ENCODE results near the gene ADGRA1.
"Not testable (repeated sequence)": the region's sequence is repeated elsewhere in the genome, so short reads cannot be mapped to it uniquely, and the experiment has no call there.

Gene ADGRA1

DNA sequence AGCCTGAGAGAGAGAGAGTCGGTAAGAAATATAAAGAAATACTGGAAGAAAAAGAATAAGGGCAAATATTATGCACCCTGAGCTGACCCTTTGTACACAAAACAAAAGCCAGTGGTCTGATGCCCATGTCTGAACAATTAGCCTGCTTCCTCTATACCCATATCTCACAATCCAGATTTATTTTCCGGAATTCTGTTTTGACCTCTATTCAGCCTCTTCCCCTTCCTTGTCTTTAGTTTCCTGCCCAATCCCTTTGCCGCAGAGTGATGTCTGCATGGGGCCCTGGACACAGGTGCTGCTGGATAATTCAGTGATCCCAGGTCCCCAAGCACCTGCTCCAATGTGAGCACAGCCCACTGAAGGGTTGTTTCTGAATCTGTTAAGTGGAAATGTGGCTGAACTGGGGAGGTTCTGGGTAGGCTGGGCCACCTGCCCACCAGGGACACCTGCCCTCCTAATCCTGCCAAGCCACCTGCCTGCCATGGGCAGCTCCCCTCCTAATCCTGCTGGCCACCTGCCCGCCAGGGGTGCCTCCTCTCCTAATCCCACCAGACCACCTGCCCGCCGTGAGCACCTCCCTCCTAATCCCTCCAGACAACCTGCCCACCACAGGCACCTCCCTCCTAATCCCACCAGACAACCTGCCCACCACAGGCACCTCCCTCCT, 23.0 kb downstream of the ADGRA1 start:
- no peak for DNase-seq (ENCODE audit: low read depth, low spot score)

DNA sequence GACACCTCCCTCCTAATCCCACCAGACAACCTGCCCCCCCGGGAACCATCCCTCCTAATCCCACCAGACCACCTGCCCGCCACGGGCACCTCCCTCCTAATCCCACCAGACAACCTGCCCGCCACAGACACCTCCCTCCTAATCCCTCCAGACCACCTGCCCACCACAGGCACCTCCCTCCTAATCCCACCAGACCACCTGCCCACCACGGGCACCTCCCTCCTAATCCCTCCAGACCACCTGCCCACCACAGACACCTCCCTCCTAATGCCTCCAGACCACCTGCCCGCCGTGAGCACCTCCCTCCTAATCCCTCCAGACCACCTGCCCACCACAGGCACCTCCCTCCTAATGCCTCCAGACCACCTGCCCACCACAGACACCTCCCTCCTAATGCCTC, 23.9 kb downstream of the ADGRA1 start:
- DNase-seq (ENCODE audit: low read depth, low spot score): not testable (repeated sequence)

DNA sequence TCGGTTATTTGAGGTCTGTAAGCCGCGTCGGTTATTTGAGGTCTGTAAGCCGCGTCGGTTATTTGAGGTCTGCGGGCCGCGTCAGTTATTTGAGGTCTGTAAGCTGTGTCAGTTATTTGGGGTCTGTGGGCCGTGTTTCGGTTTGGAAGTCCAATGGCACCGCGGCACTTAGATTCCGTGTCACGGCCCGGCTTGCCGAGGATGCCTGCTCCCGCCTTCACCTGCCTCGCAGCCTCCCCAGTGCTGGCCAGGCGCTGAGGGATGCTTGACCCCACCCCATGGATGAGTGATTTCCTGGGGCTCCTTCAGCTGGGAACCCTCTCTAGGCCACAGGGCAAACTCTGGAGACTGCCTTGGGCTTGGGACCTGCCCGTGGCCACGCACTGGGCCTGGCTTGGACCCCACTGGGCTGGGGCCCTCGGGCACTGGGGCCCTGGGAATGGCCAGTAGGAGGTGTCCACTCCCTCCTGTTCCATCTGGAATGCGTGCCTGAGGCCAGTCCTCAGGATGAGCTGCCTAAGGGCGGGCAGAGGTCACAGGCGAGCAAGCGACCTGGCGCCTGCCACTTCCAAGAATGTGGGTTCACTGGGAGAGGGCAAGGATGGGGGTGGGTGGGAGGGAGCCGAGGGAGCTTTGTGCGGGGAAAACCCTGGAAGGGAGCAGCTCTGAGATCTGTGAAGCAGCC, 25.6 kb downstream of the ADGRA1 start:
- no peak for DNase-seq (ENCODE audit: low read depth, low spot score)

DNA sequence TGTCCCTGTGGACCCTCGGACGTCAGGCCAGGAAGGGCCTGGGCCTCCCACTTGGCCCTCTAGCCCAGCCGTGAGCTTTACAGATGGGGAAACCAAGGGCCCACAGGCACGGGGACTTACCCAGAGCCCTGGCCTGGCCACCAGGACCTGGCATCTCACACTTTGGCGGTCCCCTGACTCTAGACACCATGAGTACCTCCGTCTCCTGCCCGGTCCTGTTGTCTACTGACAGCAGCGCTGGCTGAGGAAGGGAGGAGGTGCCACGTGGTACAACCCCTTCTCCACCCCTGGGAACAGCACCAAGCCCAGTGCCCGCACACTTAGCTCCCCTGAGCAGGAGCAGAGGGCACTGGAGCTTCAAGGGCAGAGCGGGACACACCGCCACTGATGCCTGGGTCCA, 26.1 kb downstream of the ADGRA1 start:
- DNase-seq (ENCODE audit: low read depth, low spot score): no peak

- no peak for DNase-seq (ENCODE audit: low read depth, low spot score)
These were observed 26.5 kb downstream of the ADGRA1 start for GRCh38 chr10:133114251-133114650.

GRCh38 chr10:133114726-133115452, 27.2 kb downstream of the ADGRA1 start:
- no peak for DNase-seq (ENCODE audit: low read depth, low spot score)

DNA sequence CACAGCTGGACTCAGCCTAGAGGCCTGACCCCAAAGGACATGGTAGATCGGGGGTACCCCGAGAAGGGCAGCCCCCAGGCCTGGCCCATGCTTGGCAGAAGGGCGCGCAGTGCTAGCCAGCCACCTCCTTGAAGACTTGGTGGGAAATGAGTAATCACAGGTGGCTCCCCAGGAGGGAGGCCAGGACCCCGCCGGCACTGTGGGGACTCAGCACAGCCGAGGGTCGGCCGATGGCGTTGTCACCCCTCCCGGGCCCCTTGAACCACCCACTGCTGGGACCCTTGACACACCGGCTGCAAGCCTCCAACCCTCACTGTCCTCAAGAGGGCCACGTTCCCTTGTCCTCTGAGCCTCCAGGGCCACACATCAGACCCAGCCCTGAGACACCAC, 27.7 kb downstream of the ADGRA1 start:
- no peak for DNase-seq (ENCODE audit: low read depth, low spot score)

DNA sequence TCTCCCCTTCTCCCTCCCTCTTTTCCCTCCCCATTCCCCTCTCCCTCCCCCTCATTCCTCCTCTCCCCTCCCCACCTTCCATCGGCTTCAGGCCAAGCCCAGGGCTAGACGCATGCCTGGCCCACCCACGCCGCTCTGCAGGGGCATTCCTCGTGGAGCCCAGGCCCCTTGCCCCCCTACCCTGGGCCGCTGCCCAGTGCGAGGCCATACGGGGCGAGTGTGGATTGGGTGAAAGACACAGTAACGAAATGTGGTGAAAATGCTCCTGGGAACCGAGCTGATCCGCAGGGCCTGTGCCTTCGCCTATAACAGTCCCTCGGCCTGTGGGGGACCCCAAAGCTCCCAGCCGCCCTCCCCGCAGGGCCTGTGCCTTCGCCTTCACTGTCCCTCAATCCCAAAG, 28.3 kb downstream of the ADGRA1 start:
- DNase-seq (ENCODE audit: low read depth, low spot score): no peak

- DNase-seq (ENCODE audit: low read depth, low spot score): no peak
These were observed 28.7 kb downstream of the ADGRA1 start for GRCh38 chr10:133116455-133116854.

GRCh38 chr10:133117036-133117687, 29.4 kb downstream of the ADGRA1 start:
- DNase-seq (ENCODE audit: low read depth, low spot score): no peak

- DNase-seq (ENCODE audit: low read depth, low spot score): no peak
These were observed 30.0 kb downstream of the ADGRA1 start for GRCh38 chr10:133117688-133118071.

- DNase-seq (ENCODE audit: low read depth, low spot score): no peak
These were observed 33.8 kb downstream of the ADGRA1 start for GRCh38 chr10:133121479-133121878.

DNA sequence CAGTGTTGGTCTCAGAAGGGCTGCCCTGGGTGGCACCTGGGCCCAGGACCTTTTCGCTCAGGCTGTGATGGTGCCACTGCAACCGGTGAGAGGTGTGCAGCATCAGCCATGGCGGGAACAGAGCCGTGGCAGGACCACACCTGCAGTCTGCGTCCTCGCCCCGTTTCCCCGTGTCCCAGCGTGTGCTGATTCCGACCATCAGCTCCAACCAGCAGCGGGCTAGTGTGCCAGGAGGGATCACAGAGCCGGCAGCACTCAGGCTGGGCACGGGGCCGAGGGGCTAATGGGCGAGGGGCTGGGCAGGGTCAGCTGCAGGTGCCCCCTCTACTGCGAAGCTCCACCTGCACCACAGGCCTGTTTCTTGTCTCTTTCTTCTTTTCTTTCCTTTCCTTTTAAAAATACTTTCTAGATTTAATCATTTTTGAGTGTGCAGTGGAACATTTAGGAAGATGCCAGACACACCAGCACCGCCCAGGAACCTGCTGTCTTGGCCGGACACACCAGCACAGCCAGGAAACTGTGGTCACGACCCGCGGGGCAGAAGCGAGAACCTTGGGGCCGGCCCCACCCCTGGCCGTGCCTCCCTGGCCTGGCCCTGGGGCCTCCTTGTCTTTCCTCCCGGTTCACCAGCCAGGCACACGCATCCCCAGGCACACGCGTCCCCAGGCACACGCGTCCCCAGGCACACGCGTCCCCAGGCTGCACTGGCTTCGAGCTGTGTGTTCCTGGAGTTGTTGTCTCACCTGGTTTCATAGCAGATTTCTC, 34.6 kb downstream of the ADGRA1 start:
- DNase-seq (ENCODE audit: low read depth, low spot score): no peak

DNA sequence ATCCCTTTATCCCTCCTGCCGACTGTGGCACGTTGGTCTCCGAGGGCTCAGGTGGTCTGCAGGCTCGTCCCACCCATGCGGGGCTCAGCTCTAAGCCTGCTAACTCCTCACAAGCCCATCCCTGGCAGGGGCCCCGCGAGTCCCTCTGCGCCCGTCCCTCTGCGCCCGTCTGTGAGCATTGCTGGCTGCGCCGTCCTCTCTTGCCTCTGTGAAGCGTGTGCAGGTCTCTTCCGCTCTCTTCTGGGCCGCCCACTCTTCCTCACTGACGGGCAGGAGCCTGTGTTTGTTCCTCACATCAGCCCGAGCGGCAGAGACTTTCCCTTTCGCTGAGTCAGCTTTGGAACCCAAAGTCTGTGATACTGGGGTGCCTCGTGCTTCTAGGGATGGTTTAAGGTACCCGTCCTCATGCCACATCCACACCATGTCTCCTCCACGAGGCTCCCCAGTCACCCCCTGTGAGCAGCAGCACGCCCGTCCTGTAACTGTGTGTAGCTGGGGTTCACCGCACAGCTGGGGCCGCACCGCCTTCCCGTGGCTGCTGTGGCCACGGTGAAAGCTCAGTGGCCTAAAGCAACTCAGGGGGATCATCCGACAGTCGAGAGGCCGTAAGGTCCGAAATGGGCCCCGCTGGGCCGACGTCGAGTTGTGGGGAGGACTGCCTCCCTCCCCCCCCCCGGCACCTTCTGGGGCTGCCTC, 35.5 kb downstream of the ADGRA1 start:
- no peak for DNase-seq (ENCODE audit: low read depth, low spot score)

DNA sequence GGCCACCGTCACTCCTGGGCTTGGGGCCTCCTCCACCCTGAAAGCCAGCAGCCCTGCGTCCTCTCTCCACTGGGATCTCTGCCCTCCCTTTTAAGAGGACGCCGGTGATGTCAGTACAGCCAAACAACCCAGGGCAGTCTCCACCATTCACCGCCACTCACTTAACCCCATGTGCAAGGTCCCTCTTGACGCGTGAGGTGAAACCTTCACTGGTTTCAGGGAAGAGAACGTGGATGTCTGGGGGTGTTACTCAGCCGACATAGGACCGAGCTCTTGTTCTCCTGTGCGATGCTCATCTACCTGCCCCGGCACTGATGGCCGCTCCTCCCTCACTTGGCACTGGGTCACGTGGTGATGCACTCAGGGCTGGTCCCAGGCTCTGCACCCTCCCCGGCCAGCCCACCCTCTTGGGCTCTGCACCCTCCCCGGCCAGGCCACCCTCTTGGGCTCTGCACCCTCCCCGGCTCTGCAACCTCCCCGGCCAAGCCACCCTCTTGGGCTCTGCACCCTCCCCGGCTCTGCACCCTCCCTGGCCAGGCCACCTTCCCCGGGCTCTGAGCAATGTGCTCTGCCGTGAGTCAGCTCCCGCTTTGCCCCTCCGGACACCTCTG, 36.1 kb downstream of the ADGRA1 start:
- no peak for DNase-seq (ENCODE audit: low read depth, low spot score)

DNA sequence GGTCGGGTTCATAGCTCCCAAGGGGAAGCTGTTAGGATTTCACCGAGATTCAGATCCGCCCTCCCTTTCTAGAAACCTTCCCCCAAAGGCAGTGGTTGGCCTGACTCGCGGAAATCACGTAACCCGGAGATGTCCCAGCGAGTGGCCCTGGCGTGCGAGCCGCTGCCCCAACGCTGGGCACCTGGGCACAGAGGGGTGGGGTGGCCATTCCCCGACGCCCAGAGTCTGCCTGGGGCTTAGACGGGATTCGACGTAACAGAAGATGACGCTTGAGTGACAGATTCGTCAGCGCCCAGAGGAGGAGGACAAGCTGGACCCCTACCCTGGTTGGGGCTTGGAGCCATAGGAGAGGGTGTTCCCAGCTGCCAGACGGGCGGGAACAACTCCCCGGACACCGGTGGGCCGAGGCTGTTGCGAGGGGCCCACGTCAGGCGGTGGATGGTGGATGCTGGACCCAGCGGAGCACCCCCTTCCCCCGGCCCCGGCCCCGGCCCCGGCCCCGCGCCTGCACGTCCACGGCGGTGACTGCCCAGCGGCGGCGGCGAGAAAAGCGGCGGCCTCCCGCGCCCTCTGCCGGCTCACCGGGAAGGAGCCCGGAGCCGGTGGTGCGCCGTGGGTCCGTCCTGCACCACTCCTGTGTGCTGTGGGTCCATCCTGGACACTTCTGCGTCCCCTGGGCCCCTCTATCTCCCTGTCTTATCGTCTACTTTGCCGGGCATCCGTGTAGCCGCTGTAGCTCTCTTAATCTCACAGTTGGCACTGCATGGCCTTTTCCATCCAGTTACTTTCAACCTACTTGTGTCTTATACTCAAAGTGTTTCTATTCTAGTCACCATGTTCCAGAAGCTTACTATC, 36.9 kb downstream of the ADGRA1 start:
- no peak for DNase-seq (ENCODE audit: low read depth, low spot score)

GRCh38 chr10:133125901-133126300, 38.2 kb downstream of the ADGRA1 start:
- DNase-seq (ENCODE audit: low read depth, low spot score): no peak

- no peak for DNase-seq (ENCODE audit: low read depth, low spot score)
These were observed 38.9 kb downstream of the ADGRA1 start for GRCh38 chr10:133126431-133127290.

Data from brain pericyte (primary cell).